Prostate gland (tissue), 2 donors: ENCODE results near the gene JAKMIP1.

Experiments used
- POLR2A ChIP-seq: fragments of 450-650 bp; IDR thresholded peaks from one replicate; pipeline ENCODE4 v1.6.1; 2016; ENCODE audit warnings: antibody characterized with exemption, mild to moderate bottlenecking
- TF ChIP-seq, protein P1 (sequence below), 4 experiments: fragments of 200-600 bp in 2 of 4; fragments of 450-650 bp in 2 of 4; sonication (generic) in 2 of 4; IDR thresholded peaks; 1 replicate in 3 of 4; 2 replicates in 1 of 4; pipeline ENCODE4 v1.5.1; 2016 to 2019; ENCODE audit warnings: antibody characterized with exemption in 4 of 4, mild to moderate bottlenecking in 2 of 4, moderate library complexity in 2 of 4

DNA sequence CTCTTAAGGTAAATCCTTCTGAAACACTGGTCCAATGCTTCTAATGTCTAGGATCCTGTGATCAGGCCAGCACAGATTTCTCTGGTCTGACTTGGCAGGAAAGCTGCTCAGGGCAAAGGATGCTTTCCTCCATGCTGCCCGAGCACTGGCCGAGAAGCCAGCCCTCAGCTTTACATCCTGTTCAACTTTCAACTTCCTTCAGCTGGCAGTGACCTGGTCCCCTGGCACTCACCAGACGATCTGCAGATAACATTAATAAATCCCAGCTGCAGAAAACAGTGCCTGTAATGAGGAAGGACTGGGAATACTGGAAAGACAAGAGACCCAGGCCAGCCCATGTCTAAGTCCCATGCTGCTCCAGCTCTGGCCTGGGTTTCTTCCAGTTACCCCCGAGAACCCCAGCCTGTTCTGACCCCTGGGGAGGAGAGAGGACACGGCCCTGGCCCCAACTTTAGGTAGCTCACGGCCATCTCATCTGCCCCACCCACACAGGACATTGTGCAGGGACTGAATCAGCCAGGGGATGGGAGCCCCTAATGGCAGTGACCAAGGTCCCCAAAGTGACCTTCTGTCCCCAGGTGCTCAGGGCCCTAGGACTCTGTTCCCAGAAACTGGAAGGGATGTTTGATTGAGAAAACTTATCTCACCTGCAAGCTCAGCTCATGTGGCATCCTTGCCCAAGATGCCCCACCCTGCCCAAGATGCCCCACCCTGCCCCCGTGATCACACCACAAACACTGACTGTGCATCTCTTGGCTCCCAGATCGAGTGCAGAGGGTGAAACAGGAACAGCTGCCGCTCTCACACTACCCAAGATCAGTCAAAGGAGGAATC, 28.0 kb downstream of the JAKMIP1 start:
- TF ChIP-seq, protein P1, sequence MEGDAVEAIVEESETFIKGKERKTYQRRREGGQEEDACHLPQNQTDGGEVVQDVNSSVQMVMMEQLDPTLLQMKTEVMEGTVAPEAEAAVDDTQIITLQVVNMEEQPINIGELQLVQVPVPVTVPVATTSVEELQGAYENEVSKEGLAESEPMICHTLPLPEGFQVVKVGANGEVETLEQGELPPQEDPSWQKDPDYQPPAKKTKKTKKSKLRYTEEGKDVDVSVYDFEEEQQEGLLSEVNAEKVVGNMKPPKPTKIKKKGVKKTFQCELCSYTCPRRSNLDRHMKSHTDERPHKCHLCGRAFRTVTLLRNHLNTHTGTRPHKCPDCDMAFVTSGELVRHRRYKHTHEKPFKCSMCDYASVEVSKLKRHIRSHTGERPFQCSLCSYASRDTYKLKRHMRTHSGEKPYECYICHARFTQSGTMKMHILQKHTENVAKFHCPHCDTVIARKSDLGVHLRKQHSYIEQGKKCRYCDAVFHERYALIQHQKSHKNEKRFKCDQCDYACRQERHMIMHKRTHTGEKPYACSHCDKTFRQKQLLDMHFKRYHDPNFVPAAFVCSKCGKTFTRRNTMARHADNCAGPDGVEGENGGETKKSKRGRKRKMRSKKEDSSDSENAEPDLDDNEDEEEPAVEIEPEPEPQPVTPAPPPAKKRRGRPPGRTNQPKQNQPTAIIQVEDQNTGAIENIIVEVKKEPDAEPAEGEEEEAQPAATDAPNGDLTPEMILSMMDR (IDR thresholded peaks at IDR 0.05): no peak
- TF ChIP-seq POLR2A: no peak
